Caco-2 (cell line): ENCODE data around the gene NKAIN2. TPM values are rescaled to one million over a fixed set of nuclear protein-coding genes. Genes with fewer than 3 reads are reported as not detected.

Experiments
- BruUV-seq: library from RNA; stranded (reverse); fragments of 400-500 nt; replicated peaks from 2 replicates; lab custom pipeline; 2021; lab: Mats Ljungman, UMichigan
- CTCF ChIA-PET: fragments of 300-600 bp; sonication (Branson Sonifier 250); formaldehyde crosslinking; loops from one replicate; lab custom pipeline; 2022; ENCODE audit warnings: antibody characterized with exemption; lab: Charles Lee
- POLR2A ChIA-PET: fragments of 300-600 bp; sonication (Branson Sonifier 250); formaldehyde crosslinking; loops from one replicate; lab custom pipeline; 2022; ENCODE audit warnings: antibody characterized with exemption; lab: Charles Lee
- DNase-seq, 2 experiments: peaks; one replicate each; pipeline versions ENCODE4 v3.0.0 to v3.0.0-alpha.2; 2020 to 2022
- H3K27me3 ChIP-seq: replicated peaks from 2 replicates; pipeline ENCODE4 v1.6.0; 2011; ENCODE audit warnings: low read length; ENCODE audit not compliant: control insufficient read depth, insufficient read depth
- H3K36me3 ChIP-seq: 2 replicates; pipeline ENCODE4 v1.5.1; 2011; ENCODE audit warnings: low read length; ENCODE audit not compliant: control insufficient read depth, insufficient read depth
- H3K4me1 ChIP-seq: fragments of 250-450 bp; sonication (Bioruptor Pico); 2 replicates; pipeline ENCODE4 v1.5.1; 2020; ENCODE audit warnings: mild to moderate bottlenecking
- H3K4me3 ChIP-seq: 2 replicates; pipeline ENCODE4 v1.5.1; 2011; ENCODE audit warnings: low read depth, mild to moderate bottlenecking, control low read depth, low read length
- H3K9me3 ChIP-seq: fragments of 250-450 bp; sonication (Bioruptor Pico); 2 replicates; pipeline ENCODE4 v1.5.1; 2020; ENCODE audit warnings: mild to moderate bottlenecking, moderate library complexity
- H3K27ac Mint-ChIP-seq: one replicate; pipeline ENCODE4 v1.8.0; 2022; ENCODE audit warnings: mixed read lengths; ENCODE audit not compliant: unreplicated experiment
- H3K27me3 Mint-ChIP-seq: one replicate; pipeline ENCODE4 v1.8.0; 2022; ENCODE audit warnings: mixed read lengths; ENCODE audit not compliant: insufficient read depth, unreplicated experiment
- H3K36me3 Mint-ChIP-seq: one replicate; pipeline ENCODE4 v1.8.0; 2022; ENCODE audit warnings: mild to moderate bottlenecking, mixed read lengths; ENCODE audit not compliant: insufficient read depth, unreplicated experiment
- H3K4me1 Mint-ChIP-seq: one replicate; pipeline ENCODE4 v1.8.0; 2022; ENCODE audit warnings: low read depth, mixed read lengths; ENCODE audit not compliant: unreplicated experiment
- H3K4me3 Mint-ChIP-seq: one replicate; pipeline ENCODE4 v1.8.0; 2022; ENCODE audit warnings: mild to moderate bottlenecking, moderate library complexity, mixed read lengths; ENCODE audit not compliant: unreplicated experiment
- H3K9me3 Mint-ChIP-seq: one replicate; pipeline ENCODE4 v1.8.0; 2022; ENCODE audit warnings: mixed read lengths; ENCODE audit not compliant: unreplicated experiment
- CTCF ChIP-seq, 2 experiments: fragments of 200-600 bp in 1 of 2; IDR thresholded peaks; 1 replicate in 1 of 2; 2 replicates in 1 of 2; pipeline versions ENCODE4 v1.5.1 to v1.8.0; 2011 to 2022; ENCODE audit warnings: antibody characterized with exemption in 1 of 2, control low read depth in 1 of 2, inconsistent platforms in 1 of 2, low read depth in 1 of 2, low read length in 1 of 2, mild to moderate bottlenecking in 1 of 2, moderate library complexity in 1 of 2; ENCODE audit not compliant: insufficient read depth in 1 of 2, severe bottlenecking in 1 of 2, unreplicated experiment in 1 of 2
- intact Hi-C: fragments of 100-400 bp; cut with micrococcal nuclease; formaldehyde crosslinking; loops from one replicate; pipeline ENCODE4 v1.10.0; 2022; ENCODE audit not compliant: unreplicated experiment
- total RNA-seq: library from RNA; stranded (reverse); gene quantifications from 2 replicates; pipeline ENCODE4 v1.2.3, GENCODE V29; 2022

Gene NKAIN2
- total RNA-seq, 1 experiment from 2014 or later, result not detected

DNA sequence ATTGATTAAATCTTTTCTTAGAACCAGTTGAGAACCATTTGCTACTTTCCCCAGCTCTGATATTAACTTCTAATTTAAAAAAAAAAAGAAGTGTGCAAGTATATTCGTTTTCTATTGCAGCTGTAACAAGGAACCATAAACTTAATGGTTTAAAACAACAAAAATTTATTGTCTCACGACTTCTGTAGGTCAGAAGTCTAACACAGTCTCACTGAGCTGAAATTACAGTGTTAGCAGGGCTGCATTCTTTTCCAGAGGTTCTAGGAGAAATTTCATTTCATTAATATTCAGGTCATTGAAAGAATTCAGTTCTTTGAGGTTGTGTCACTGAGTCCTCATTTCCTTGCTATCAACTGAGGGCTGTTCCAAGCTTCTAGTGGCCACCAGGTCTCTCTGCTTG, 945.1 kb downstream of the NKAIN2 start:
- H3K27ac Mint-ChIP-seq, result no peak overlapping the region
- intact Hi-C loops, result no loop called here
- no peak for TF ChIP-seq CTCF (IDR thresholded peaks at IDR 0.05; ENCODE audit: insufficient read depth in 1 of 2, low read depth in 1 of 2, low read length in 1 of 2, severe bottlenecking in 1 of 2, unreplicated experiment in 1 of 2)
- Histone ChIP-seq H3K9me3 (no peaks in the 10 kb centered on the region), H3K27me3 (no peaks in the 10 kb centered on the region; the same call in none of the 2 replicates), H3K4me3 (no peak overlapping the region), H3K36me3 (no peaks in the 10 kb centered on the region), H3K4me1 (no peaks in the 10 kb centered on the region)
- BruUV-seq, result no TSS peak
- CTCF ChIA-PET, result no interaction called here
- no peaks in the 10 kb centered on the region for H3K4me1 Mint-ChIP-seq
- DNase-seq, result no peak
- peaks cover 11% of the 10 kb centered on the region for H3K27me3 Mint-ChIP-seq
- no peaks in the 10 kb centered on the region for H3K36me3 Mint-ChIP-seq
- no peak overlapping the region for H3K4me3 Mint-ChIP-seq
- no peaks in the 10 kb centered on the region for H3K9me3 Mint-ChIP-seq
- POLR2A ChIA-PET, result no interaction called here

DNA sequence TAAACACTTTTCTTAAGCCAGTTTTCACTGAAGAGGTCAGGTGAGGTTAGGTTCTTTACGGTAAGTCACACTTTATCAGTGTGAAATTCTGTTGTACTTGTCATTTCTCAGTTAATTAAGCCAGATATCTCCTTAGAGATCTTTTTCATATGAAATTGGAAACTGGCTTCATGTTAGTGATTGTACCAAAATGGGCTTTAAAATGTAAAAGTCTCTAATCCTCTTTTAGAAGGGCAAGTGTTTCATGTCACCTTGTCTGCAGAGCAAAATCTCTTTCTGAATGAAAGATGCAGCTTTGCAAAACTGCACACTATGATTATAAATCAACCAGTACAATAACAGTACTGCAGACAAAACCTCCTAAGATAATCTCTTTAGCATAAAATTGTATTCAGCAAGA, 949.3 kb downstream of the NKAIN2 start:
- H3K4me3 Mint-ChIP-seq, result no peak overlapping the region
- Histone ChIP-seq H3K4me3 (no peak overlapping the region), H3K9me3 (no peaks in the 10 kb centered on the region), H3K27me3 (no peaks in the 10 kb centered on the region; the same call in 1 of the 2 replicates), H3K4me1 (no peaks in the 10 kb centered on the region), H3K36me3 (no peaks in the 10 kb centered on the region)
- ChIA-PET POLR2A (no interaction called here), CTCF (no interaction called here)
- H3K36me3 Mint-ChIP-seq, result no peaks in the 10 kb centered on the region
- no TSS peak for BruUV-seq
- H3K4me1 Mint-ChIP-seq, result no peaks in the 10 kb centered on the region
- no peak for TF ChIP-seq CTCF (IDR thresholded peaks at IDR 0.05; ENCODE audit: insufficient read depth in 1 of 2, low read depth in 1 of 2, low read length in 1 of 2, severe bottlenecking in 1 of 2, unreplicated experiment in 1 of 2)
- intact Hi-C loops, result no loop called here
- H3K27ac Mint-ChIP-seq, result no peak overlapping the region
- peaks cover 7% of the 10 kb centered on the region for H3K27me3 Mint-ChIP-seq
- no peak for DNase-seq
- H3K9me3 Mint-ChIP-seq, result no peaks in the 10 kb centered on the region

DNA sequence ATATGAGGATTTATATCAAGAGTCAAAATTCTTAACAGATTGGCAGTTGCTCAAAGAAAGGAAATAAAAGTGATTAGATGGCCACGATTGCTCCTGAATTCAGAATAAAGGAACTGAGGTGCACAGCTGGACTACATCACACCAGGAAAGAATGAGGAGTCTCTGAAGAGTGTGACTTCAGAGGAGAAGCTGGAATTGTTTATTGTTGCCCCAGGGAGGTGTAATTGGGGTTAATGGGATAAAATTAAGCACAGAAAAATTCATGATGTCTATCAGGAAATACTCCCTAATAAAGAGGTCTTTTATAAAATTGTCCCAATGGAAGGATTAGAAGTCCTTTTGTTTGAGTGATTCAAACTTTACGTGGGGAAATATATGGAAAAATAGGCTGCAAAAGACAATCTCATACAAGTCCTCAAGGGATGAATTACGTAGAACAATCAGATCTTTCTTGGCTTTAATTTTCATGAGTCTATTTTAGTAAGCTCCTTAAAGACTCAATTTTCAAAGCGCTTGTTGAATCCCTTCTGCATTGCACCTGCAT, 950.0 kb downstream of the NKAIN2 start:
- H3K36me3 ChIP-seq, result no peaks in the 10 kb centered on the region
- intact Hi-C loops, result no loop called here
- no peaks in the 10 kb centered on the region for H3K9me3 ChIP-seq
- no peaks in the 10 kb centered on the region for H3K4me1 ChIP-seq
- Mint-ChIP-seq H3K36me3 (no peaks in the 10 kb centered on the region), H3K4me1 (no peaks in the 10 kb centered on the region), H3K27ac (no peak overlapping the region), H3K9me3 (no peaks in the 10 kb centered on the region), H3K4me3 (no peak overlapping the region), H3K27me3 (peaks cover 7% of the 10 kb centered on the region)
- CTCF ChIA-PET, result no interaction called here
- BruUV-seq, result no TSS peak
- TF ChIP-seq CTCF (IDR thresholded peaks at IDR 0.05; ENCODE audit: insufficient read depth in 1 of 2, low read depth in 1 of 2, low read length in 1 of 2, severe bottlenecking in 1 of 2, unreplicated experiment in 1 of 2), result no peak
- H3K4me3 ChIP-seq, result no peak overlapping the region
- POLR2A ChIA-PET, result no interaction called here
- no peak for DNase-seq
- no peaks in the 10 kb centered on the region; the same call in 1 of the 2 replicates for H3K27me3 ChIP-seq
